GM12892 (cell line): Measurements from ENCODE around the gene PKM.

Experiments used
- POLR2A ChIP-seq: IDR thresholded peaks from 2 replicates; pipeline ENCODE4 v1.6.1; 2011; ENCODE audit warnings: low read depth, low read length, control low read depth
- POLR2AphosphoS5 ChIP-seq: IDR thresholded peaks from 2 replicates; pipeline ENCODE4 v1.6.1; 2011; ENCODE audit warnings: low read depth, low read length, control low read depth
- TAF1 ChIP-seq: IDR thresholded peaks from 2 replicates; pipeline ENCODE4 v1.6.1; 2011; ENCODE audit warnings: low read depth, mild to moderate bottlenecking, control low read depth, low read length, borderline replicate concordance

- TF ChIP-seq POLR2A (no peak), POLR2AphosphoS5 (no peak), TAF1 (no peak)
Observed at GRCh38 chr15:72173864-72174550, 57.0 kb downstream of the PKM start.
